Measurements from ENCODE around the gene C19orf47. TPM values are rescaled to one million over a fixed set of nuclear protein-coding genes. Genes with fewer than 3 reads are reported as not detected.
A peak's percentile ranks its signal among the peaks of the same experiment; 100 is the strongest.

The C19orf47 gene
- total RNA-seq, 1 experiment from 2014 or later, result 18.0 TPM

DNA sequence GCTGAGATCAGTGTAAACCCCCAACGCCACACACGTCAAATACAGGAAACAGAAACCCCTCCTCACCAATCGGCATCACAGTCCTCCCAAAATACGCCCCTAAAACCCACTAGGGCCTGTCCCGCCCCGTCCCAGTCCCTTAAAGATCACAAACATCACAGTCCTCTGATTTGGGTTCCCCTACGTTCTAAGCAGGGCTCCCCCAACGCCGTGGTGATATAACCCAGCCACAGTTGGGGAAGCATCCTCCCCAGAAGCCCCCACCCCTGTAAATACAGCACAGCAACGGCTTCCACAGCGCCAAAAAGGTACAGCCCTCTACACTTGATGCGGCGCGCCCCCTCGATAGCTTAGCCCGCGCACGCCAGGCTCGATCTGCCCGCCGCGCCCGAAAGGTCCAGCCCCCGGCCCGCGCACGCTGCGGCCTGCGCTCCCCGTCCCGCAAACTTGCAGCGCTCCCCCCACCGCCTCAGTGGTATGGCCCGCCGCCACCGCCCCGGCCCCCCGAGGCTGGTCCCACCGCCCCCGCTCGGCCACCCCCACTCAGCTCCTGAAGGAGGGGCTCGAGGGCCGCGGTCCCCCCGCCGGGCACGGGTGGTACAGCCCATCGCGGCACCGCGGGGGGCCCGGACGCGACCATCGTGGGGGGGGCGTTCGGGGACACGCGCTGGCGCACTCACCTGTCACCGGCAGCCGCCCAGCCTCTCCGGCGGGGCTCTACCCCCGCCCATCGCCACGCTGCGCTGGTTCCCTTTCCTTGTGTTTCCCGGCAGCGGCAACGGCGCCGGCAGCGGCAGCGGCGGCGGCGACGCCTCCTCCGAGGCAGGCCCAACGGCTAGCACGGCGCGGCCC is 63.5 kb downstream of the C19orf47 start, which contains the start of gene AKT2:
Gene AKT2 (minus strand): TSS at position 845 of the 852 bp plus-strand sequence. CDS start 20,078 bp downstream, outside the sequence.
- Histone ChIP-seq H3K9me3 (ENCODE audit: control insufficient read depth in 1 of 2, insufficient read depth in 1 of 2, low read depth in 1 of 2, low read length in 2 of 2) (no peaks in the 10 kb centered on the region), H2AFZ (ENCODE audit: low read depth, low read length, poor library complexity, severe bottlenecking) (peak within 1 kb of the TSS; percentile 68), H3K4me2 (ENCODE audit: low read length) (peak within 1 kb of the TSS; percentile 98), H3K4me1 (ENCODE audit: control insufficient read depth in 1 of 2, insufficient read depth in 2 of 2, low read length in 2 of 2) (peaks cover 11 to 18% of the 10 kb centered on the region in 2 experiments), H3K9me2 (ENCODE audit: insufficient read depth) (no peaks in the 10 kb centered on the region), H4K20me1 (ENCODE audit: insufficient read depth) (no peaks in the 10 kb centered on the region), H3K36me3 (ENCODE audit: control insufficient read depth in 1 of 2, insufficient read depth in 2 of 2, low read length in 2 of 2) (peaks cover 0 to 4% of the 10 kb centered on the region in 2 experiments; a peak in 1 of 4 replicates), H3K27me3 (ENCODE audit: insufficient read depth, low read length) (no peaks in the 10 kb centered on the region), H3K4me3 (replicated peaks in 1 of 2; ENCODE audit: low read depth in 1 of 2, low read length in 2 of 2) (peak within 1 kb of the TSS; percentile 93 to 97), H3K27ac (ENCODE audit: low read depth, low read length) (peak within 1 kb of the TSS; percentile 91), H3K9ac (ENCODE audit: low read length) (peak within 1 kb of the TSS; percentile 94), H3K79me2 (ENCODE audit: insufficient read depth, low read length) (peaks cover 52% of the 10 kb centered on the region)
- TF ChIP-seq FOSL1 (IDR thresholded peaks at IDR 0.05; ENCODE audit: low read depth), result no peak
- no peak for TF ChIP-seq POLR2A (IDR thresholded peaks at IDR 0.05; ENCODE audit: borderline replicate concordance, extremely low read depth, insufficient read depth, insufficient read length)
- peak; percentile 40; the same call in 1 of the 2 replicates for TF ChIP-seq SP1 (IDR thresholded peaks at IDR 0.05; ENCODE audit: low read depth)
- TF ChIP-seq EGR1 (IDR thresholded peaks at IDR 0.05; ENCODE audit: low read depth), result peak; percentile 78
- TF ChIP-seq ZFX (IDR thresholded peaks at IDR 0.05), result peak; percentile 20; the same call in 1 of the 2 replicates
- TF ChIP-seq, protein P1, sequence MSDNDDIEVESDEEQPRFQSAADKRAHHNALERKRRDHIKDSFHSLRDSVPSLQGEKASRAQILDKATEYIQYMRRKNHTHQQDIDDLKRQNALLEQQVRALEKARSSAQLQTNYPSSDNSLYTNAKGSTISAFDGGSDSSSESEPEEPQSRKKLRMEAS (IDR thresholded peaks at IDR 0.05), result peak; percentile 76
- TF ChIP-seq, protein P2, sequence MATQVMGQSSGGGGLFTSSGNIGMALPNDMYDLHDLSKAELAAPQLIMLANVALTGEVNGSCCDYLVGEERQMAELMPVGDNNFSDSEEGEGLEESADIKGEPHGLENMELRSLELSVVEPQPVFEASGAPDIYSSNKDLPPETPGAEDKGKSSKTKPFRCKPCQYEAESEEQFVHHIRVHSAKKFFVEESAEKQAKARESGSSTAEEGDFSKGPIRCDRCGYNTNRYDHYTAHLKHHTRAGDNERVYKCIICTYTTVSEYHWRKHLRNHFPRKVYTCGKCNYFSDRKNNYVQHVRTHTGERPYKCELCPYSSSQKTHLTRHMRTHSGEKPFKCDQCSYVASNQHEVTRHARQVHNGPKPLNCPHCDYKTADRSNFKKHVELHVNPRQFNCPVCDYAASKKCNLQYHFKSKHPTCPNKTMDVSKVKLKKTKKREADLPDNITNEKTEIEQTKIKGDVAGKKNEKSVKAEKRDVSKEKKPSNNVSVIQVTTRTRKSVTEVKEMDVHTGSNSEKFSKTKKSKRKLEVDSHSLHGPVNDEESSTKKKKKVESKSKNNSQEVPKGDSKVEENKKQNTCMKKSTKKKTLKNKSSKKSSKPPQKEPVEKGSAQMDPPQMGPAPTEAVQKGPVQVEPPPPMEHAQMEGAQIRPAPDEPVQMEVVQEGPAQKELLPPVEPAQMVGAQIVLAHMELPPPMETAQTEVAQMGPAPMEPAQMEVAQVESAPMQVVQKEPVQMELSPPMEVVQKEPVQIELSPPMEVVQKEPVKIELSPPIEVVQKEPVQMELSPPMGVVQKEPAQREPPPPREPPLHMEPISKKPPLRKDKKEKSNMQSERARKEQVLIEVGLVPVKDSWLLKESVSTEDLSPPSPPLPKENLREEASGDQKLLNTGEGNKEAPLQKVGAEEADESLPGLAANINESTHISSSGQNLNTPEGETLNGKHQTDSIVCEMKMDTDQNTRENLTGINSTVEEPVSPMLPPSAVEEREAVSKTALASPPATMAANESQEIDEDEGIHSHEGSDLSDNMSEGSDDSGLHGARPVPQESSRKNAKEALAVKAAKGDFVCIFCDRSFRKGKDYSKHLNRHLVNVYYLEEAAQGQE (IDR thresholded peaks at IDR 0.05; ENCODE audit: low read depth), result no peak
- peak; percentile 33; the same call in 1 of the 2 replicates for TF ChIP-seq POLR2AphosphoS5 (IDR thresholded peaks at IDR 0.05; ENCODE audit: low read depth, low read length)
- ChIA-PET CTCF (no interaction called here), RAD21 (ENCODE audit: low non-redundant PET in 1 of 2, low total read pairs in 2 of 2, uncharacterized antibody in 2 of 2, unreplicated experiment in 2 of 2) (interaction anchor here in 1 of 2 experiments (0.6 kb wide), 1 partner anchor 343 kb away, joined by 4 read pairs; no protein-coding TSS in a partner anchor), POLR2A (interaction anchor here (1.0 kb wide), 1 partner anchor 9 kb away, joined by 3 read pairs; no protein-coding TSS in a partner anchor)
- intact Hi-C loops (cut with micrococcal nuclease), result no loop called here
- BruUV-seq (replicated peaks), result no TSS peak
- ATAC-seq (peak; percentile 70), DNase-seq (ENCODE audit: low read depth, low spot score) (no peak)
